ENCODE data around the gene SNN. TPM values are rescaled to one million over a fixed set of nuclear protein-coding genes. Genes with fewer than 3 reads are reported as not detected.

The SNN gene
- total and polyA plus RNA-seq, 9 of the 15 experiments (the other 6 are each of a cell fraction or from before 2014, with no cell fraction given), result 0.07 to 2.9 (median 1.9) TPM

GRCh38 chr16:11629071-11630030 lies 38.9 kb upstream of the SNN start (continued):
- TF ChIP-seq, protein P1, sequence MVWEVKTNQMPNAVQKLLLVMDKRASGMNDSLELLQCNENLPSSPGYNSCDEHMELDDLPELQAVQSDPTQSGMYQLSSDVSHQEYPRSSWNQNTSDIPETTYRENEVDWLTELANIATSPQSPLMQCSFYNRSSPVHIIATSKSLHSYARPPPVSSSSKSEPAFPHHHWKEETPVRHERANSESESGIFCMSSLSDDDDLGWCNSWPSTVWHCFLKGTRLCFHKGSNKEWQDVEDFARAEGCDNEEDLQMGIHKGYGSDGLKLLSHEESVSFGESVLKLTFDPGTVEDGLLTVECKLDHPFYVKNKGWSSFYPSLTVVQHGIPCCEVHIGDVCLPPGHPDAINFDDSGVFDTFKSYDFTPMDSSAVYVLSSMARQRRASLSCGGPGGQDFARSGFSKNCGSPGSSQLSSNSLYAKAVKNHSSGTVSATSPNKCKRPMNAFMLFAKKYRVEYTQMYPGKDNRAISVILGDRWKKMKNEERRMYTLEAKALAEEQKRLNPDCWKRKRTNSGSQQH (CRISPR knock-in tag; IDR thresholded peaks at IDR 0.05), result no peak
- TF ChIP-seq MECOM (CRISPR knock-in tag; IDR thresholded peaks at IDR 0.05) (0 out of 2 replicates have a peak, but pooled peaks have one; percentile 9), L3MBTL2 (IDR thresholded peaks at IDR 0.05) (peak; percentile 70)

GRCh38 chr16:11630046-11630767 lies 38.0 kb upstream of the SNN start:
- POLR2A ChIA-PET, result interaction anchor here (1.2 kb wide), 1 partner anchor 14 kb away, joined by 3 read pairs; no protein-coding TSS in a partner anchor
- TF ChIP-seq MBD1 (CRISPR knock-in tag; IDR thresholded peaks at IDR 0.05), result no peak
- no peak for TF ChIP-seq ZKSCAN1 (IDR thresholded peaks at IDR 0.05; ENCODE audit: low read depth, low read length)
- TF ChIP-seq SIRT6 (IDR thresholded peaks at IDR 0.05; ENCODE audit: low read depth, low read length), result no peak
- no peak for TF ChIP-seq THAP7 (CRISPR knock-in tag; IDR thresholded peaks at IDR 0.05)
- TF ChIP-seq NFXL1 (CRISPR knock-in tag; IDR thresholded peaks at IDR 0.05), result no peak
- no peak for TF ChIP-seq ZNF507 (tag; conservative IDR thresholded peaks at IDR 0.05)
- TF ChIP-seq SMARCA5 (IDR thresholded peaks at IDR 0.05), result no peak
- no peak for TF ChIP-seq HMG20B (CRISPR knock-in tag; IDR thresholded peaks at IDR 0.05)
- no peak for TF ChIP-seq POLR3A (IDR thresholded peaks at IDR 0.05; ENCODE audit: borderline replicate concordance, extremely low read depth, insufficient read depth, insufficient read length)
- TF ChIP-seq YY1 (IDR thresholded peaks at IDR 0.05; ENCODE audit: borderline replicate concordance in 1 of 3, control insufficient read depth in 1 of 3, extremely low read depth in 1 of 3, insufficient read depth in 3 of 3, insufficient read length in 1 of 3, insufficient replicate concordance in 2 of 3, low read depth in 1 of 3, low read length in 2 of 3), result no peak
- no peak for TF ChIP-seq PHF20 (IDR thresholded peaks at IDR 0.05; ENCODE audit: partially characterized antibody)
- no peak for TF ChIP-seq ETV5 (CRISPR knock-in tag; IDR thresholded peaks at IDR 0.05; ENCODE audit: low read depth)

More at GRCh38 chr16:11630046-11630767, 38.0 kb upstream of the SNN start:
- DNase-seq (ENCODE audit: extremely low read depth in 1 of 4, low spot score in 3 of 4) (no peak), FAIRE-seq (no peak), ATAC-seq (no peak)
- H3K79me2 ChIP-seq (ENCODE audit: control insufficient read depth, insufficient read depth, low read length), result no peaks in the 10 kb centered on the region
- H3K9me3 ChIP-seq (replicated peaks; ENCODE audit: control insufficient read depth, insufficient read depth, low read depth, low read length), result no peaks in the 10 kb centered on the region
- H3K27ac ChIP-seq (ENCODE audit: extremely low read depth, low read depth, low read length), result no peak overlapping the region
- H3K27me3 ChIP-seq (ENCODE audit: control insufficient read depth in 2 of 2, insufficient read depth in 2 of 2, low read length in 2 of 2), result peaks cover 2 to 25% of the 10 kb centered on the region in 2 experiments; a peak in 4 of 5 replicates
- CTCF ChIA-PET (ENCODE audit: low intra/inter-chr PET ratio), result no interaction called here
- H3K4me3 ChIP-seq, result no peak overlapping the region
- H3K4me2 ChIP-seq (ENCODE audit: insufficient read depth, low read length), result no peak overlapping the region
- 57% methylated on average over 12 of the region's 12 CpGs for WGBS (ENCODE audit: insufficient coverage, low coverage, missing lambda C conversion rate)
- peaks cover 9 to 15% of the 10 kb centered on the region in 2 experiments; a peak in 4 of 5 replicates for H3K4me1 ChIP-seq (replicated peaks in 1 of 2; ENCODE audit: control insufficient read depth in 2 of 2, insufficient read depth in 2 of 2, low read length in 2 of 2)
- no peaks in the 10 kb centered on the region for H3K9me1 ChIP-seq (ENCODE audit: control insufficient read depth, insufficient read depth, low read length)
- H4K20me1 ChIP-seq (replicated peaks; ENCODE audit: control insufficient read depth, insufficient read depth, low read length), result no peaks in the 10 kb centered on the region
- no peak overlapping the region for H2AFZ ChIP-seq (ENCODE audit: low read depth, low read length)
- no peaks in the 10 kb centered on the region for H3K36me3 ChIP-seq (ENCODE audit: control insufficient read depth, insufficient read depth, low read length)
- intact Hi-C loops (cut with micrococcal nuclease) (no loop called here), in situ Hi-C loops (cut with MboI) (no loop called here)
- no TSS peak for BruUV-seq (replicated peaks)
- no peak overlapping the region for H3K9ac ChIP-seq (ENCODE audit: insufficient read depth in 1 of 2, low read depth in 2 of 2, low read length in 2 of 2)

Data from K562 (cell line).